Peyer's patch (tissue), 4 donors: Measurements from ENCODE around the gene USP37.

Source experiments
- CTCF ChIP-seq, 6 experiments: fragments of 450-650 bp in 4 of 6; fragments of 200-600 bp in 2 of 6; sonication (generic) in 1 of 6; IDR thresholded peaks; one replicate each; pipeline ENCODE4 v1.5.1; 2017 to 2019; ENCODE audit warnings: antibody characterized with exemption in 6 of 6, mild to moderate bottlenecking in 3 of 6, moderate library complexity in 1 of 6
- POLR2A ChIP-seq, 2 donors: fragments of 450-650 bp; IDR thresholded peaks; one replicate each; pipeline ENCODE4 v1.5.1; 2017; ENCODE audit warnings: antibody characterized with exemption in 2 of 2, mild to moderate bottlenecking in 2 of 2, moderate library complexity in 2 of 2

- TF ChIP-seq CTCF (IDR thresholded peaks at IDR 0.05) = no peak
- TF ChIP-seq POLR2A (IDR thresholded peaks at IDR 0.05) = no peak
These were observed 132.9 kb downstream of the USP37 start for GRCh38 chr2:218435003-218435982.
